Activated CD8-positive, alpha-beta memory T cell treated with anti-CD3 and anti-CD28 coated beads for 1 hour (primary cell): ENCODE results near the gene GLO1.
A peak's percentile ranks its signal among the peaks of the same experiment; 100 is the strongest.

Experiments used
- DNase-seq, 2 donors: peaks; one replicate each; pipeline ENCODE4 v3.0.0-alpha.2; 2020; ENCODE audit warnings: low read depth in 1 of 2; ENCODE audit errors: extremely low read depth in 1 of 2

Gene GLO1

GRCh38 chr6:38702558-38703397, at the start of gene GLO1:
Gene GLO1 (minus strand): TSS chr6:38703145. CDS start chr6:38703054, 91 bp downstream.
- peak; percentile 90 to 93 for DNase-seq

GRCh38 chr6:38750968-38751615, 48.1 kb upstream of the GLO1 start:
- no peak for DNase-seq

GRCh38 chr6:38749473-38749872, 46.5 kb upstream of the GLO1 start:
- no peak for DNase-seq

- no peak for DNase-seq
Measured at GRCh38 chr6:38739532-38739931, 36.6 kb upstream of the GLO1 start.

GRCh38 chr6:38738261-38738660, 35.3 kb upstream of the GLO1 start:
- no peak for DNase-seq

GRCh38 chr6:38736951-38737350, 34.0 kb upstream of the GLO1 start:
- no peak for DNase-seq

GRCh38 chr6:38730140-38730862, 27.4 kb upstream of the GLO1 start:
- no peak for DNase-seq

GRCh38 chr6:38728203-38728602, 25.3 kb upstream of the GLO1 start:
- no peak for DNase-seq

- no peak for DNase-seq
Measured at GRCh38 chr6:38725414-38726183, 22.7 kb upstream of the GLO1 start.

- DNase-seq, result no peak
Measured at GRCh38 chr6:38724343-38724742, 21.4 kb upstream of the GLO1 start.

GRCh38 chr6:38723783-38724182, 20.8 kb upstream of the GLO1 start:
- DNase-seq, result no peak

- no peak for DNase-seq
Measured at GRCh38 chr6:38722727-38723334, 19.9 kb upstream of the GLO1 start.

GRCh38 chr6:38722038-38722437, 19.1 kb upstream of the GLO1 start:
- DNase-seq, result no peak

- no peak for DNase-seq
Measured at GRCh38 chr6:38720295-38720694, 17.4 kb upstream of the GLO1 start.

GRCh38 chr6:38719358-38719757, 16.4 kb upstream of the GLO1 start:
- DNase-seq, result no peak

- no peak for DNase-seq
Measured at GRCh38 chr6:38716825-38717224, 13.9 kb upstream of the GLO1 start.

- no peak for DNase-seq
Measured at GRCh38 chr6:38715016-38715689, 12.2 kb upstream of the GLO1 start, which contains the start of gene DNAH8. Gene DNAH8 (plus strand): TSS chr6:38715311. CDS start chr6:38722810, 7,499 bp downstream.

- no peak for DNase-seq
Measured at GRCh38 chr6:38714239-38715015, 11.5 kb upstream of the GLO1 start.

- peak; percentile 11 to 15 for DNase-seq
Measured at GRCh38 chr6:38713812-38714211, 10.9 kb upstream of the GLO1 start.
